Neural progenitor cell (in vitro differentiated cells): ENCODE results near the gene RFX5.

Source experiments
- EZH2 ChIP-seq: fragments of 200-600 bp; sonication (generic); IDR thresholded peaks from 2 replicates; pipeline ENCODE4 v1.6.1; 2017; ENCODE audit warnings: antibody characterized with exemption, mild to moderate bottlenecking, moderate library complexity
- EZH2phosphoT487 ChIP-seq: fragments of 200-600 bp; sonication (generic); IDR thresholded peaks from 2 replicates; pipeline ENCODE4 v1.6.1; 2017; ENCODE audit warnings: antibody characterized with exemption
- TF ChIP-seq, protein P1 (sequence below): fragments of 200-600 bp; sonication (generic); IDR thresholded peaks from 2 replicates; pipeline ENCODE4 v1.5.1; 2017; ENCODE audit warnings: antibody characterized with exemption, mild to moderate bottlenecking

DNA sequence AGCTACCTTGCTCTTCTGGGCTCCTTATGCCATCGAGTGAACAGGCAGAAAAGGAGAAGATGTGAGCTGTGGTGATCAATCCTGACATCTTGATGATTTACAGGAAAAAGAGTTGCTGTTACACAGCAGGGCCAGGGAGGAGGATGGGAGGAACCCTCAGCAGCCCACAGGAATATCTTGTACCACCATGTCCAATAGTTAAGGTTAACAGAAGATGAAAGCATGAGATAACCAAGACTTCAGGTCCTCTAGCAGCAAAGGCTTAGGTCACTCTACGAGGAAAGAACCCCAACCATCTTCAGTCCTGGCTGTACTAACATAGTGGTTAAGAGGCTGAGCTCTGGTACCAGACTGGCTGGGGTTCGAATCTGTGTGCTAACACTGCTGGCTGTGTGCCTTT is 37.5 kb upstream of the RFX5 start:
- TF ChIP-seq EZH2phosphoT487 (no peak), EZH2 (no peak)
- TF ChIP-seq, protein P1, sequence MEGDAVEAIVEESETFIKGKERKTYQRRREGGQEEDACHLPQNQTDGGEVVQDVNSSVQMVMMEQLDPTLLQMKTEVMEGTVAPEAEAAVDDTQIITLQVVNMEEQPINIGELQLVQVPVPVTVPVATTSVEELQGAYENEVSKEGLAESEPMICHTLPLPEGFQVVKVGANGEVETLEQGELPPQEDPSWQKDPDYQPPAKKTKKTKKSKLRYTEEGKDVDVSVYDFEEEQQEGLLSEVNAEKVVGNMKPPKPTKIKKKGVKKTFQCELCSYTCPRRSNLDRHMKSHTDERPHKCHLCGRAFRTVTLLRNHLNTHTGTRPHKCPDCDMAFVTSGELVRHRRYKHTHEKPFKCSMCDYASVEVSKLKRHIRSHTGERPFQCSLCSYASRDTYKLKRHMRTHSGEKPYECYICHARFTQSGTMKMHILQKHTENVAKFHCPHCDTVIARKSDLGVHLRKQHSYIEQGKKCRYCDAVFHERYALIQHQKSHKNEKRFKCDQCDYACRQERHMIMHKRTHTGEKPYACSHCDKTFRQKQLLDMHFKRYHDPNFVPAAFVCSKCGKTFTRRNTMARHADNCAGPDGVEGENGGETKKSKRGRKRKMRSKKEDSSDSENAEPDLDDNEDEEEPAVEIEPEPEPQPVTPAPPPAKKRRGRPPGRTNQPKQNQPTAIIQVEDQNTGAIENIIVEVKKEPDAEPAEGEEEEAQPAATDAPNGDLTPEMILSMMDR: no peak
